HepG2 (cell line): ENCODE measurements around the gene CDC25C. TPM values are rescaled to one million over a fixed set of nuclear protein-coding genes. Genes with fewer than 3 reads are reported as not detected.

Source experiments
- BCL6 ChIP-seq: IDR thresholded peaks from 2 replicates; pipeline ENCODE4 v1.6.1; 2016; ENCODE audit warnings: missing genetic modification reagents, missing compliant biosample characterization
- EHMT2 ChIP-seq: fragments of 200-600 bp; sonication (generic); IDR thresholded peaks from 2 replicates; pipeline ENCODE4 v1.7.0; 2017; ENCODE audit warnings: antibody characterized with exemption, low read depth, low read length, borderline replicate concordance
- GATAD1 ChIP-seq: IDR thresholded peaks from 2 replicates; pipeline ENCODE4 v1.6.1; 2016; ENCODE audit warnings: missing genetic modification reagents, missing compliant biosample characterization
- HNRNPK ChIP-seq: fragments of 200-400 bp; formaldehyde crosslinking; IDR thresholded peaks from 2 replicates; pipeline ENCODE4 v1.6.1; 2018; ENCODE audit warnings: low read length, low read depth, moderate library complexity, mild to moderate bottlenecking; ENCODE audit not compliant: poor library complexity, severe bottlenecking
- HNRNPUL1 ChIP-seq: fragments of 200-400 bp; formaldehyde crosslinking; IDR thresholded peaks from 2 replicates; pipeline ENCODE4 v1.6.1; 2017; ENCODE audit warnings: low read depth, mild to moderate bottlenecking, low read length, moderate library complexity
- HOXA3 ChIP-seq: sonication (generic); formaldehyde crosslinking; IDR thresholded peaks from 2 replicates; pipeline ENCODE4 v1.5.0; 2020; ENCODE audit warnings: missing genetic modification reagents
- JARID2 ChIP-seq: sonication (generic); formaldehyde crosslinking; IDR thresholded peaks from 2 replicates; pipeline ENCODE4 v1.8.1; 2023; ENCODE audit warnings: missing genetic modification reagents, inconsistent platforms; ENCODE audit not compliant: insufficient replicate concordance
- MAF1 ChIP-seq: sonication (generic); formaldehyde crosslinking; IDR thresholded peaks from 2 replicates; pipeline ENCODE4 v1.5.0; 2020; ENCODE audit warnings: missing genetic modification reagents, borderline replicate concordance
- NFIC ChIP-seq: IDR thresholded peaks from 2 replicates; pipeline ENCODE4 v1.6.1; 2012; ENCODE audit warnings: mild to moderate bottlenecking, low read length, inconsistent platforms
- PLRG1 ChIP-seq: fragments of 450-650 bp; conservative IDR thresholded peaks from 2 replicates; pipeline ENCODE4 v1.6.1; 2016
- RCOR2 ChIP-seq: IDR thresholded peaks from 2 replicates; pipeline ENCODE4 v1.6.1; 2016; ENCODE audit warnings: missing biosample characterization, missing genetic modification reagents
- RFXAP ChIP-seq: sonication (generic); formaldehyde crosslinking; IDR thresholded peaks from 2 replicates; pipeline ENCODE4 v1.4.0; 2020; ENCODE audit warnings: missing genetic modification reagents, borderline replicate concordance
- SALL2 ChIP-seq: sonication (generic); formaldehyde crosslinking; IDR thresholded peaks from 2 replicates; pipeline ENCODE4 v1.8.1; 2023; ENCODE audit warnings: mild to moderate bottlenecking, missing genetic modification reagents, inconsistent platforms
- SMARCC2 ChIP-seq: fragments of 450-650 bp; IDR thresholded peaks from 2 replicates; pipeline ENCODE4 v1.6.1; 2017; ENCODE audit warnings: antibody characterized with exemption, mild to moderate bottlenecking
- STAT5B ChIP-seq: sonication (generic); formaldehyde crosslinking; IDR thresholded peaks from 2 replicates; pipeline ENCODE4 v1.4.0; 2020; ENCODE audit warnings: missing genetic modification reagents
- TP53 ChIP-seq: sonication (generic); formaldehyde crosslinking; conservative IDR thresholded peaks from 2 replicates; pipeline ENCODE4 v1.4.0; 2020; ENCODE audit warnings: missing genetic modification reagents
- ZBTB25 ChIP-seq: IDR thresholded peaks from 2 replicates; pipeline ENCODE4 v1.6.1; 2018; ENCODE audit warnings: missing genetic modification reagents
- ZBTB46 ChIP-seq: sonication (generic); formaldehyde crosslinking; IDR thresholded peaks from 2 replicates; pipeline ENCODE4 v1.4.0; 2020; ENCODE audit warnings: mild to moderate bottlenecking, missing genetic modification reagents, borderline replicate concordance
- ZFP91 ChIP-seq: sonication (generic); formaldehyde crosslinking; IDR thresholded peaks from 2 replicates; pipeline ENCODE4 v1.9.0; 2022; ENCODE audit warnings: missing genetic modification reagents, mild to moderate bottlenecking, borderline replicate concordance
- ZKSCAN1 ChIP-seq: fragments of 150-350 bp; IDR thresholded peaks from 2 replicates; pipeline ENCODE4 v1.6.1; 2014; ENCODE audit warnings: low read length
- ZNF234 ChIP-seq: sonication (generic); formaldehyde crosslinking; conservative IDR thresholded peaks from 2 replicates; pipeline ENCODE4 v1.5.1; 2020; ENCODE audit warnings: mild to moderate bottlenecking, missing genetic modification reagents
- ZNF326 ChIP-seq: sonication (generic); formaldehyde crosslinking; IDR thresholded peaks from 2 replicates; pipeline ENCODE4 v1.4.0; 2020; ENCODE audit warnings: missing genetic modification reagents, borderline replicate concordance
- ZNF569 ChIP-seq: sonication (generic); formaldehyde crosslinking; IDR thresholded peaks from 2 replicates; pipeline ENCODE4 v1.5.0; 2020; ENCODE audit warnings: mild to moderate bottlenecking, missing genetic modification reagents, moderate library complexity, borderline replicate concordance
- ZNF616 ChIP-seq: sonication (generic); formaldehyde crosslinking; IDR thresholded peaks from 2 replicates; pipeline ENCODE4 v1.5.0; 2020; ENCODE audit warnings: low read depth, mild to moderate bottlenecking, missing genetic modification reagents
- ZUFSP ChIP-seq: sonication (generic); formaldehyde crosslinking; IDR thresholded peaks from 2 replicates; pipeline ENCODE4 v1.9.0; 2021; ENCODE audit warnings: missing genetic modification reagents, mild to moderate bottlenecking, borderline replicate concordance
- polyA plus RNA-seq, 8 experiments: library from polyadenylated mRNA; depleted of rRNA in 3 of 8; stranded (reverse) in 7 of 8; unstranded in 1 of 8; fragments of >200 nt; fragmentation: Illumina TruSeq in 4 of 8; extraction: Trizol in 4 of 8; gene quantifications; 2 replicates each; pipeline versions ENCODE4 v1.2.1 to v1.2.3, GENCODE V29; 2011 to 2016; ENCODE audit warnings: low read depth in 4 of 8, missing spikeins in 1 of 8, mixed read lengths in 1 of 8; ENCODE audit not compliant: insufficient read depth in 1 of 8
- total RNA-seq, 5 experiments: library from RNA; depleted of rRNA; stranded (reverse); fragments of >200 nt; fragmentation: Illumina TruSeq; extraction: Trizol; gene quantifications; 2 replicates each; pipeline ENCODE4 v1.2.3, GENCODE V29; 2016; ENCODE audit warnings: low read depth in 1 of 5

CDC25C gene
- total and polyA plus RNA-seq, 2 of the 13 experiments (the other 11 are each of a cell fraction or from before 2014, with no cell fraction given), result 17.7 to 27.6 TPM

- TF ChIP-seq ZUFSP (no peak), SMARCC2 (no peak), EHMT2 (no peak), ZKSCAN1 (no peak), ZBTB25 (CRISPR knock-in tag) (0 out of 2 replicates have a peak, but pooled peaks have one; percentile 12), ZBTB46 (CRISPR knock-in tag) (no peak), STAT5B (CRISPR knock-in tag) (no peak), MAF1 (no peak), HOXA3 (CRISPR knock-in tag) (peak; percentile 3; the same call in 1 of the 2 replicates), SALL2 (CRISPR knock-in tag) (no peak), BCL6 (CRISPR knock-in tag) (no peak), GATAD1 (CRISPR knock-in tag) (no peak; the same call in 1 of the 2 replicates), NFIC (no peak), ZFP91 (CRISPR knock-in tag) (no peak; the same call in 1 of the 2 replicates), ZNF616 (CRISPR knock-in tag) (no peak; the same call in 1 of the 2 replicates), JARID2 (CRISPR knock-in tag) (no peak), ZNF569 (CRISPR knock-in tag) (no peak), TP53 (CRISPR knock-in tag) (no peak), ZNF326 (CRISPR knock-in tag) (no peak), RCOR2 (CRISPR knock-in tag) (no peak), ZNF234 (CRISPR knock-in tag) (no peak), HNRNPUL1 (no peak), HNRNPK (no peak), RFXAP (CRISPR knock-in tag) (0 out of 2 replicates have a peak, but pooled peaks have one; percentile 4), PLRG1 (no peak)
Observed at GRCh38 chr5:138352722-138353559, 21.3 kb upstream of the CDC25C start (continued).
